ENCODE data around the gene CEP55.

DNA sequence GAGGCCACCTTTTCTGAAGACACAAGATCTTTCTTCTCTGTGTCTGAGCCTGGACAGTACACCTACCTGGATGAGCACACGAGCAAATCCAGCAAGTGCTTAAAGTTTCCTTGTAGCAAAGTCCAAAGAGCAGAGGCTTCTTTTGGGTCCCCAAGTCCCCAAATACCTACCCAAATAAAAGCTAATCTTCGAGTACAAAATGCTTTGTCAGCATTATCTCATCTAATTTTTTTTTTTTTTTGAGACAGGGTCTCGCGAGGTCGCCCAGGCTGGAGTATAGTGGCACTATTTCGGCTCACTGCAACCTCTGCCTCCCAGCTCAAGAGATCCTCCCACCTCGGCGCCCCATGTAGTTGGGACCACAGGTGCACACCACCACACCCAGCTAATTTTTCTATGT lies 38.9 kb upstream of the CEP55 start:
- TF ChIP-seq, protein P1, sequence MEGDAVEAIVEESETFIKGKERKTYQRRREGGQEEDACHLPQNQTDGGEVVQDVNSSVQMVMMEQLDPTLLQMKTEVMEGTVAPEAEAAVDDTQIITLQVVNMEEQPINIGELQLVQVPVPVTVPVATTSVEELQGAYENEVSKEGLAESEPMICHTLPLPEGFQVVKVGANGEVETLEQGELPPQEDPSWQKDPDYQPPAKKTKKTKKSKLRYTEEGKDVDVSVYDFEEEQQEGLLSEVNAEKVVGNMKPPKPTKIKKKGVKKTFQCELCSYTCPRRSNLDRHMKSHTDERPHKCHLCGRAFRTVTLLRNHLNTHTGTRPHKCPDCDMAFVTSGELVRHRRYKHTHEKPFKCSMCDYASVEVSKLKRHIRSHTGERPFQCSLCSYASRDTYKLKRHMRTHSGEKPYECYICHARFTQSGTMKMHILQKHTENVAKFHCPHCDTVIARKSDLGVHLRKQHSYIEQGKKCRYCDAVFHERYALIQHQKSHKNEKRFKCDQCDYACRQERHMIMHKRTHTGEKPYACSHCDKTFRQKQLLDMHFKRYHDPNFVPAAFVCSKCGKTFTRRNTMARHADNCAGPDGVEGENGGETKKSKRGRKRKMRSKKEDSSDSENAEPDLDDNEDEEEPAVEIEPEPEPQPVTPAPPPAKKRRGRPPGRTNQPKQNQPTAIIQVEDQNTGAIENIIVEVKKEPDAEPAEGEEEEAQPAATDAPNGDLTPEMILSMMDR (conservative IDR thresholded peaks at IDR 0.05 in 1 of 2, IDR thresholded peaks at IDR 0.05 in 1 of 2; ENCODE audit: low read depth in 1 of 2, low read length in 2 of 2), result no peak
- no peak for TF ChIP-seq EZH2 (IDR thresholded peaks at IDR 0.05; ENCODE audit: low read length, missing control alignments)
